CD14-positive monocyte (primary cell): Measurements from ENCODE around the gene NLRC4. TPM values are rescaled to one million over a fixed set of nuclear protein-coding genes. Genes with fewer than 3 reads are reported as not detected.

ENCODE experiments used
- DNase-seq, 3 donors: peaks; one replicate each; pipeline ENCODE4 v3.0.0-alpha.2; 2011 to 2022
- H2AFZ ChIP-seq: 2 replicates; pipeline ENCODE4 v1.6.0; 2012; ENCODE audit warnings: mild to moderate bottlenecking, low read depth, low read length, inconsistent platforms; ENCODE audit not compliant: insufficient read depth, poor library complexity, severe bottlenecking
- H3K27ac ChIP-seq, 2 donors: 1 replicate in 1 of 2; 2 replicates in 1 of 2; pipeline ENCODE4 v1.5.1; 2012 to 2013; ENCODE audit warnings: low read length in 2 of 2, control low read depth in 1 of 2, inconsistent platforms in 1 of 2, low read depth in 1 of 2, mild to moderate bottlenecking in 1 of 2
- H3K27me3 ChIP-seq, 2 donors: one replicate each; pipeline versions ENCODE4 v1.6.0 to v1.6.1; 2011 to 2013; ENCODE audit warnings: low read length in 2 of 2; ENCODE audit not compliant: control insufficient read depth in 2 of 2, insufficient read depth in 2 of 2
- H3K36me3 ChIP-seq, 2 donors: replicated peaks in 1 of 2; 1 replicate in 1 of 2; 2 replicates in 1 of 2; pipeline versions ENCODE4 v1.5.1 to v1.6.1; 2012 to 2013; ENCODE audit warnings: low read length in 2 of 2, control low read depth in 1 of 2, inconsistent platforms in 1 of 2, mild to moderate bottlenecking in 1 of 2; ENCODE audit not compliant: insufficient read depth in 2 of 2, control insufficient read depth in 1 of 2
- H3K4me1 ChIP-seq, 2 donors: 1 replicate in 1 of 2; 2 replicates in 1 of 2; pipeline versions ENCODE4 v1.5.1 to v1.6.1; 2012 to 2013; ENCODE audit warnings: low read length in 2 of 2, control low read depth in 1 of 2, inconsistent platforms in 1 of 2, mild to moderate bottlenecking in 1 of 2, moderate library complexity in 1 of 2; ENCODE audit not compliant: insufficient read depth in 2 of 2, control insufficient read depth in 1 of 2
- H3K4me2 ChIP-seq: replicated peaks from 2 replicates; pipeline ENCODE3; 2012; ENCODE audit warnings: low read length, moderate library complexity, mild to moderate bottlenecking; ENCODE audit not compliant: poor library complexity, severe bottlenecking; ENCODE audit errors: extremely low read depth
- H3K4me3 ChIP-seq, 3 experiments: fragments of 200-600 bp in 1 of 3; sonication (generic) in 1 of 3; replicated peaks in 1 of 3; 1 replicate in 2 of 3; 2 replicates in 1 of 3; pipeline ENCODE4 v1.5.1; 2011 to 2013; ENCODE audit warnings: low read length in 3 of 3, mild to moderate bottlenecking in 3 of 3, control low read depth in 2 of 3, low read depth in 2 of 3, inconsistent platforms in 1 of 3, moderate library complexity in 1 of 3
- H3K79me2 ChIP-seq: 2 replicates; pipeline ENCODE4 v1.6.0; 2012; ENCODE audit warnings: mild to moderate bottlenecking, control low read depth, inconsistent platforms, low read length, moderate library complexity; ENCODE audit not compliant: insufficient read depth
- H3K9ac ChIP-seq: 2 replicates; pipeline ENCODE4 v1.6.0; 2017; ENCODE audit warnings: low read length, mild to moderate bottlenecking; ENCODE audit not compliant: insufficient read depth, poor library complexity, severe bottlenecking
- H3K9me3 ChIP-seq, 2 donors: replicated peaks in 1 of 2; 1 replicate in 1 of 2; 2 replicates in 1 of 2; pipeline versions ENCODE4 v1.5.1 to v1.6.1; 2012 to 2013; ENCODE audit warnings: low read length in 2 of 2, control low read depth in 1 of 2; ENCODE audit not compliant: control insufficient read depth in 1 of 2, insufficient read depth in 1 of 2
- H4K20me1 ChIP-seq: 2 replicates; pipeline ENCODE4 v1.6.0; 2012; ENCODE audit warnings: mild to moderate bottlenecking, low read length, control low read depth, moderate library complexity; ENCODE audit not compliant: insufficient read depth
- H3K27ac Mint-ChIP-seq, 7 donors: one replicate each; pipeline ENCODE4 v1.8.0; 2020; ENCODE audit warnings: mild to moderate bottlenecking in 7 of 7, mixed read lengths in 7 of 7, moderate library complexity in 6 of 7, inconsistent platforms in 2 of 7
- H3K27me3 Mint-ChIP-seq, 3 donors: one replicate each; pipeline ENCODE4 v1.8.0; 2021 to 2022; ENCODE audit warnings: low read depth in 3 of 3, mild to moderate bottlenecking in 3 of 3, mixed read lengths in 3 of 3, moderate library complexity in 3 of 3, inconsistent platforms in 1 of 3
- H3K36me3 Mint-ChIP-seq, 2 donors: one replicate each; pipeline ENCODE4 v1.8.0; 2020; ENCODE audit warnings: mixed read lengths in 2 of 2, inconsistent platforms in 1 of 2, mild to moderate bottlenecking in 1 of 2
- H3K4me1 Mint-ChIP-seq: one replicate; pipeline ENCODE4 v1.8.0; 2020; ENCODE audit warnings: mild to moderate bottlenecking, mixed read lengths
- H3K4me3 Mint-ChIP-seq, 2 donors: one replicate each; pipeline ENCODE4 v1.8.0; 2020; ENCODE audit warnings: mild to moderate bottlenecking in 2 of 2, mixed read lengths in 2 of 2, moderate library complexity in 1 of 2
- H3K9me3 Mint-ChIP-seq, 7 donors: one replicate each; pipeline ENCODE4 v1.8.0; 2020 to 2022; ENCODE audit warnings: mixed read lengths in 7 of 7, mild to moderate bottlenecking in 6 of 7, moderate library complexity in 6 of 7, inconsistent platforms in 2 of 7
- WGBS: methylation state at CpG from one replicate; pipeline ENCODE4 v1.1.5; 2013; ENCODE audit warnings: missing lambda C conversion rate; ENCODE audit not compliant: insufficient coverage; 5-methylcytosine and 5-hydroxymethylcytosine counted together
- intact Hi-C, 2 donors: fragments of 100-400 bp; cut with micrococcal nuclease; formaldehyde crosslinking; loops; one replicate each; pipeline versions ENCODE4 v1.15.0 to v1.15.1; 2023
- polyA plus RNA-seq, 3 donors: library from polyadenylated mRNA; depleted of rRNA in 1 of 3; unstranded in 2 of 3; stranded (reverse) in 1 of 3; fragments of 300-500 nt in 2 of 3; fragments of >200 nt in 1 of 3; fragmentation: Illumina TruSeq in 2 of 3; gene quantifications; 1 replicate in 2 of 3; 2 replicates in 1 of 3; pipeline ENCODE4 v1.2.3, GENCODE V29; 2012 to 2021
- small RNA-seq: library from RNA; depleted of rRNA; stranded (forward); fragments of <200 nt; gene quantifications from one replicate; pipeline ENCODE3, GENCODE V24; 2012; ENCODE audit warnings: low read depth; ENCODE audit not compliant: insufficient read length
- TF ChIP-seq, protein P1 (sequence below): fragments of 200-600 bp; IDR thresholded peaks from one replicate; pipeline ENCODE4 v1.8.0; 2022; ENCODE audit warnings: antibody characterized with exemption, mild to moderate bottlenecking

NLRC4 gene
- polyA plus RNA-seq, 3 donors = 18.8 to 38.3 (median 27.3) TPM

DNA sequence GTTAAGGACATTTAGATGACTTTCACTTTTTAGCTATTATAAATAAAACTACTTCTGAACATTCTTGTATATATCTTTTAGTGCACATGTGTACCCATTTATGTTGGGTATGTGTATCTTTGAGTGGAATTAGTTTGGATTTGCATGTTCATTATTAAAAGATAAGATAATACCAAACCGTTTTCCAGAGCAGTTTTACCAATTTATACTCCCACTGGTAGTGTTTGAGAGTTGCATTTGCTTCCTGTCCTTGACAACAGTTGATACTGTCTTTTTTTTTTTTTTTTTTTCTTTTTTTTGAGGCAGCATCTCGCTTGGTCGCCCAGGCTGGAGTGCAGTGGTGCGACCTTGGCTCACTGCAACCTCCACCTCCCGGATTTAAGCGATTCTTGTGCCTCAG is 75.7 kb downstream of the NLRC4 start:
- Histone ChIP-seq H3K27ac (no peak overlapping the region), H3K4me1 (no peaks in the 10 kb centered on the region), H3K9ac (no peak overlapping the region), H3K9me3 (no peaks in the 10 kb centered on the region), H3K79me2 (no peaks in the 10 kb centered on the region), H3K36me3 (peaks cover 39 to 56% of the 10 kb centered on the region in 2 donors), H3K4me2 (no peak overlapping the region), H2AFZ (no peak overlapping the region), H3K27me3 (no peaks in the 10 kb centered on the region), H4K20me1 (no peaks in the 10 kb centered on the region), H3K4me3 (no peak overlapping the region)
- H3K4me3 Mint-ChIP-seq = no peak overlapping the region
- DNase-seq = no peak
- H3K27me3 Mint-ChIP-seq = no peaks in the 10 kb centered on the region
- intact Hi-C loops = no loop called here
- TF ChIP-seq, protein P1, sequence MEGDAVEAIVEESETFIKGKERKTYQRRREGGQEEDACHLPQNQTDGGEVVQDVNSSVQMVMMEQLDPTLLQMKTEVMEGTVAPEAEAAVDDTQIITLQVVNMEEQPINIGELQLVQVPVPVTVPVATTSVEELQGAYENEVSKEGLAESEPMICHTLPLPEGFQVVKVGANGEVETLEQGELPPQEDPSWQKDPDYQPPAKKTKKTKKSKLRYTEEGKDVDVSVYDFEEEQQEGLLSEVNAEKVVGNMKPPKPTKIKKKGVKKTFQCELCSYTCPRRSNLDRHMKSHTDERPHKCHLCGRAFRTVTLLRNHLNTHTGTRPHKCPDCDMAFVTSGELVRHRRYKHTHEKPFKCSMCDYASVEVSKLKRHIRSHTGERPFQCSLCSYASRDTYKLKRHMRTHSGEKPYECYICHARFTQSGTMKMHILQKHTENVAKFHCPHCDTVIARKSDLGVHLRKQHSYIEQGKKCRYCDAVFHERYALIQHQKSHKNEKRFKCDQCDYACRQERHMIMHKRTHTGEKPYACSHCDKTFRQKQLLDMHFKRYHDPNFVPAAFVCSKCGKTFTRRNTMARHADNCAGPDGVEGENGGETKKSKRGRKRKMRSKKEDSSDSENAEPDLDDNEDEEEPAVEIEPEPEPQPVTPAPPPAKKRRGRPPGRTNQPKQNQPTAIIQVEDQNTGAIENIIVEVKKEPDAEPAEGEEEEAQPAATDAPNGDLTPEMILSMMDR = no peak
- no peak overlapping the region for H3K27ac Mint-ChIP-seq
- H3K36me3 Mint-ChIP-seq = peaks cover 50 to 62% of the 10 kb centered on the region in 2 donors
- H3K9me3 Mint-ChIP-seq = no peaks in the 10 kb centered on the region
- H3K4me1 Mint-ChIP-seq = no peaks in the 10 kb centered on the region
- no CpG with 5 or more reads among the region's 6 CpGs for WGBS

DNA sequence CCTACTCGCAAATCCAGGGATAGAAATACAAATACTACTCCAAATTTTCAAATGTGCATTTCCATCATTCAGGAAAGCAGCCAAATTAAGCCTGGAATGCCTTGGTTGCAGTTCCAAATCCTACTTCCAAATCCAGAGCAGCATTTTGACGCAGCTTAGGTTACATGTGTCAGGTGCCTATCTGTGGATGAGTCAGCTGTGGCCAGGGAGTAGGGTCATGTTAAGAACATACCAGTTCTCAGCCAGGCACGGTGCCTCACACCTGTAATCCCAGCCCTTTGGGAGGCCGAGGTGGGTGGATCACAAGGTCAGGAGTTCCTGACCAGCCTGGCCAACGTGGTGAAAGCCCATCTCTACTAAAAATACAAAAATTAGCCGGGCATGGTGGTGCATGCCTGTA is 82.0 kb downstream of the NLRC4 start:
- DNase-seq = no peak
- TF ChIP-seq, protein P1 = no peak
- Mint-ChIP-seq H3K4me3 (no peak overlapping the region), H3K9me3 (peaks cover 0 to 2% (median 0%) of the 10 kb centered on the region in 7 donors), H3K36me3 (peaks cover 38 to 60% of the 10 kb centered on the region in 2 donors), H3K4me1 (no peaks in the 10 kb centered on the region), H3K27me3 (peaks cover 0 to 2% (median 0%) of the 10 kb centered on the region in 3 donors), H3K27ac (no peak overlapping the region)
- Histone ChIP-seq H3K9ac (no peak overlapping the region), H3K27ac (no peak overlapping the region), H3K36me3 (peaks cover 39 to 57% of the 10 kb centered on the region in 2 donors), H3K79me2 (no peaks in the 10 kb centered on the region), H3K4me1 (no peaks in the 10 kb centered on the region), H3K4me2 (no peak overlapping the region), H2AFZ (no peak overlapping the region), H4K20me1 (no peaks in the 10 kb centered on the region), H3K27me3 (no peaks in the 10 kb centered on the region), H3K4me3 (no peak overlapping the region), H3K9me3 (no peaks in the 10 kb centered on the region)
- WGBS = 100% methylated on average over 2 of the region's 6 CpGs
- intact Hi-C loops = no loop called here

Small RNA genes within 50 kb of the gene (small RNA-seq; reads per million reads assigned to genes)
- 0.94 reads per million for gene RNU6-647P

Other genes starting within 250 kb of the NLRC4 start
- 100 to 1,000 TPM in 2 of 3 donors, 10 to 100 TPM in 1; 53.7 to 137 (median 122) TPM for gene DPY30, start 225.1 kb downstream of the NLRC4 start, polyA plus RNA-seq
- 10 to 100 TPM; 10.4 to 17.4 (median 14.0) TPM for gene SPAST, start 201.3 kb downstream of the NLRC4 start, polyA plus RNA-seq
- 10 to 100 TPM in 1 of 3 donors, 1 to 10 TPM in 2; 2.8 to 12.2 (median 8.6) TPM for gene SLC30A6, start 99.0 kb downstream of the NLRC4 start, polyA plus RNA-seq
- 10 to 100 TPM in 2 of 3 donors, 1 to 10 TPM in 1; 1.5 to 25.7 (median 20.0) TPM for gene YIPF4, start 13.0 kb upstream of the NLRC4 start, polyA plus RNA-seq
- gene BIRC6, start 92.1 kb upstream of the NLRC4 start, polyA plus RNA-seq = 10 to 100 TPM; 11.5 to 32.6 (median 12.9) TPM